Measurements from ENCODE around the gene REPS2. TPM values are rescaled to one million over a fixed set of nuclear protein-coding genes. Genes with fewer than 3 reads are reported as not detected.

The REPS2 gene
- total and polyA plus RNA-seq, 7 donors: 0.16 to 2.3 (median 0.84) TPM

- no peaks in the 10 kb centered on the region for H3K4me1 ChIP-seq
- intact Hi-C loops (cut with DNase I): no loop called here
- ATAC-seq (no peak), DNase-seq (no peak)
- TF ChIP-seq, protein P1, sequence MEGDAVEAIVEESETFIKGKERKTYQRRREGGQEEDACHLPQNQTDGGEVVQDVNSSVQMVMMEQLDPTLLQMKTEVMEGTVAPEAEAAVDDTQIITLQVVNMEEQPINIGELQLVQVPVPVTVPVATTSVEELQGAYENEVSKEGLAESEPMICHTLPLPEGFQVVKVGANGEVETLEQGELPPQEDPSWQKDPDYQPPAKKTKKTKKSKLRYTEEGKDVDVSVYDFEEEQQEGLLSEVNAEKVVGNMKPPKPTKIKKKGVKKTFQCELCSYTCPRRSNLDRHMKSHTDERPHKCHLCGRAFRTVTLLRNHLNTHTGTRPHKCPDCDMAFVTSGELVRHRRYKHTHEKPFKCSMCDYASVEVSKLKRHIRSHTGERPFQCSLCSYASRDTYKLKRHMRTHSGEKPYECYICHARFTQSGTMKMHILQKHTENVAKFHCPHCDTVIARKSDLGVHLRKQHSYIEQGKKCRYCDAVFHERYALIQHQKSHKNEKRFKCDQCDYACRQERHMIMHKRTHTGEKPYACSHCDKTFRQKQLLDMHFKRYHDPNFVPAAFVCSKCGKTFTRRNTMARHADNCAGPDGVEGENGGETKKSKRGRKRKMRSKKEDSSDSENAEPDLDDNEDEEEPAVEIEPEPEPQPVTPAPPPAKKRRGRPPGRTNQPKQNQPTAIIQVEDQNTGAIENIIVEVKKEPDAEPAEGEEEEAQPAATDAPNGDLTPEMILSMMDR (IDR thresholded peaks at IDR 0.05): no peak
- H3K27me3 ChIP-seq (ENCODE audit: insufficient read depth in 3 of 3, low read length in 2 of 3): peaks cover 0 to 4% (median 0%) of the 10 kb centered on the region in 3 donors
- 93 to 100% (median 96%) methylated on average over 2 of the region's 2 CpGs for WGBS, 3 donors
- H3K9me3 ChIP-seq: peaks cover 23% of the 10 kb centered on the region
- H3K36me3 ChIP-seq (ENCODE audit: insufficient read depth in 1 of 2, low read depth in 1 of 2): no peaks in the 10 kb centered on the region
- H3K27ac ChIP-seq: no peak overlapping the region
- H3K4me3 ChIP-seq: no peak overlapping the region
Observed at GRCh38 chrX:17167915-17168314, 221.5 kb downstream of the REPS2 start.

DNA sequence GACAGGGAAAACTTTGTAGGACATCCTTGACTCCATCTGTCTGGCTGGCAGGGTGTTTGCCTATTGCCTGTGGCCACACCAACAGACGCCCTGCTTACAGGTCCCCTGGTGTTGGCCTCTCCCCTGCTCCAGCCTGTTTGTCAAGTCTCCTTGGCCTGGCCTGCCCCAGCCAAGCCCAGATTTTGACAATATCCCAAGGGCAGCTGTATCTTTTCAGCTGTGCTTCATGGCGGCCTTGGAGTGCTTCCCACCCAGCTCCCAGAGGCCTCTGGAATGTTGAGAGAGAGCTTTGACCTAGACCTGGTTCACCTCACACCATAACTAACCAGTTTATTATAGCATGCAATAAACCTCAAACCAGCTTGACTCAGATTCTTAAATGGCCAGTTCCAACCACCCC is 224.5 kb downstream of the REPS2 start:
- TF ChIP-seq, protein P1 (IDR thresholded peaks at IDR 0.05): no peak
- DNase-seq: peak in 1 of 2 donors; percentile 32
- ATAC-seq: no peak
- Histone ChIP-seq H3K36me3 (ENCODE audit: insufficient read depth in 1 of 2, low read depth in 1 of 2) (no peaks in the 10 kb centered on the region), H3K27ac (no peak overlapping the region), H3K27me3 (ENCODE audit: insufficient read depth in 3 of 3, low read length in 2 of 3) (peaks cover 0 to 4% (median 0%) of the 10 kb centered on the region in 3 donors), H3K9me3 (peaks cover 5% of the 10 kb centered on the region), H3K4me3 (no peak overlapping the region), H3K4me1 (no peaks in the 10 kb centered on the region)
- intact Hi-C loops (cut with DNase I): no loop called here
- 51 to 56% (median 53%) methylated on average over 2 of the region's 2 CpGs for WGBS, 3 donors

GRCh38 chrX:17174671-17175070 is 228.2 kb downstream of the REPS2 start:
- DNase-seq (peak; percentile 26 to 51), ATAC-seq (no peak)
- WGBS, 3 donors: 29 to 45% (median 36%) methylated on average over 8 of the region's 8 CpGs
- no peak overlapping the region for H3K4me3 ChIP-seq
- H3K9me3 ChIP-seq: peaks cover 5% of the 10 kb centered on the region
- H3K27me3 ChIP-seq (ENCODE audit: insufficient read depth in 3 of 3, low read length in 2 of 3): no peaks in the 10 kb centered on the region
- no peaks in the 10 kb centered on the region for H3K4me1 ChIP-seq
- TF ChIP-seq, protein P1 (IDR thresholded peaks at IDR 0.05): no peak
- H3K36me3 ChIP-seq (ENCODE audit: insufficient read depth in 1 of 2, low read depth in 1 of 2): no peaks in the 10 kb centered on the region
- intact Hi-C loops (cut with DNase I): no loop called here
- no peak overlapping the region for H3K27ac ChIP-seq

GRCh38 chrX:17182317-17182716 is 235.9 kb downstream of the REPS2 start:
- DNase-seq (no peak), ATAC-seq (no peak)
- 89 to 97% (median 97%) methylated on average over 3 of the region's 3 CpGs for WGBS, 3 donors

GRCh38 chrX:17183566-17183965 is 237.1 kb downstream of the REPS2 start:
- H3K27ac ChIP-seq: no peak overlapping the region
- no peaks in the 10 kb centered on the region for H3K9me3 ChIP-seq
- H3K36me3 ChIP-seq (ENCODE audit: insufficient read depth in 1 of 2, low read depth in 1 of 2): no peaks in the 10 kb centered on the region
- no peak for ATAC-seq
- WGBS, 3 donors: 55 to 64% (median 63%) methylated on average over 2 of the region's 2 CpGs
- no peak for DNase-seq
- intact Hi-C loops (cut with DNase I): no loop called here
- H3K4me3 ChIP-seq: no peak overlapping the region
- H3K27me3 ChIP-seq (ENCODE audit: insufficient read depth in 3 of 3, low read length in 2 of 3): no peaks in the 10 kb centered on the region
- TF ChIP-seq, protein P1 (IDR thresholded peaks at IDR 0.05): no peak
- H3K4me1 ChIP-seq: no peaks in the 10 kb centered on the region

More at GRCh38 chrX:17182317-17182716, 235.9 kb downstream of the REPS2 start:
- Histone ChIP-seq H3K4me1 (no peaks in the 10 kb centered on the region), H3K36me3 (ENCODE audit: insufficient read depth in 1 of 2, low read depth in 1 of 2) (no peaks in the 10 kb centered on the region), H3K9me3 (no peaks in the 10 kb centered on the region), H3K27me3 (ENCODE audit: insufficient read depth in 3 of 3, low read length in 2 of 3) (no peaks in the 10 kb centered on the region), H3K27ac (no peak overlapping the region), H3K4me3 (no peak overlapping the region)
- intact Hi-C loops (cut with DNase I): no loop called here
- TF ChIP-seq, protein P1 (IDR thresholded peaks at IDR 0.05): no peak
